NCI-H345 (cell line): Measurements from ENCODE around the gene CXADR.
"Not testable (repeated sequence)": the region's sequence is repeated elsewhere in the genome, so short reads cannot be mapped to it uniquely, and the experiment has no call there.

Experiments
- DNase-seq: peaks from one replicate; lab custom pipeline; 2025; lab: John Stamatoyannopoulos, UW

Gene CXADR

DNA sequence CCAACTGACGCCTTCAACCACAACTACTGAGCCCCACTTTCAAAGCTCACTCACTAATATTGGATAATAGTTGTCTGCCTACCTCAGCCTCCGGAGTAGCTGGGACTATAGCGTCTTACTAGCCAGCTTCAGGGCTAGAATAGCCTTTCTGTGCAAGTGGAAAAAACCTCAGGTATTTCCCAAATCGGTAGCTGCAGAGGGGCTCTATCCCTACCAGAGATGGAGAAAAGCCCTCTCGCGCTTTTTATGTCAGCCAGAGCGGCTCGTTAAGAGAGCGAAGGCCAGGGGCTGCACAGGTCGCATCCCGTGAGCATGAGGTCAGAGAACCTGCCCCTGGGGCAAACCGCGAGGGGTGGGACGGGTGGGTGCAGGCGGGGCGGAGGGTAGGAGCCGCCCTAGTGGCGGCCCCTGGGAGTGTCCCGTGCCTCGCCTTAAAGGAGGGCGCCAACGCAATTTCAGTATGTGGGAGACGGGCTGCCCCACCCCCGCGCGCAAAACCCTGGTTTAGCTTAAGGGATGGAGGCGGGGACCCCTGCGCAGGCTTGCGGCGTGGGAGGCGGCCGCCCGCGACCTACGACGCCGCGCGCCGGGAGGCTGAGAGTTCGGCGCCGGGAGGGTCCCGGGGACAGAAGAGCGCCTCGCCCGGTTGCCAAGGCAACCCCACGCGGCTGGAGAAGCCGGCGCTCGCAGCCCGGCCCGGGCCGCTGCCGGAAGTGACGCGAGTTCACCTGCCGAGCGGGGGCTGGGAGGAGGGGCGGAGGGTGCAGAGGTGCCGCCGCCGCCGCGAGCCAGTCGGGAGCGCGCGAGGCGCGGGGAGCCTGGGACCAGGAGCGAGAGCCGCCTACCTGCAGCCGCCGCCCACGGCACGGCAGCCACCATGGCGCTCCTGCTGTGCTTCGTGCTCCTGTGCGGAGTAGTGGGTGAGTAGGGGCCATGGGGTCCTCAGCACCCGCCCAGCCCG is at the start of gene CXADR:
CXADR (plus strand) TSS at position 791 of the 961 bp plus-strand sequence; CDS start at position 878, 87 bp downstream.
- peak; percentile 98 for DNase-seq

DNA sequence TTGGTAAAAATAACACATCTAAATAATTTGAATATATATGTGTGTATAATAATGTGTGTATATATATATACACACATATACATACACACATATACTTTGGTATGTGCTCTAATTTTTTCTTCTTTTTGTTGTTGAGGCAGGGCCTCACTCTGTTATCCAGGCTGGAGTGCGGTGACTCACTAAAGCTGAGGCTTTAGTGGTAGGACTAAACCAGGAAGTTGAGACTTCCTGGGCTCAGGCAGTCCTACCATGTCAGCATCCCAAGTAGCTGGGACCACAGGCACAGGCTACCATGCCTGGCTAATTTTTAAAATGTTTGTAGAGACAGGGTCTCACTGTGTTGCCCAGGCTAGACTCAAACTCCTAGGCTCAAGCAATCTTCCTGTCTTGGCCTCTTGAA is 46.7 kb upstream of the CXADR start:
- no peak for DNase-seq

DNA sequence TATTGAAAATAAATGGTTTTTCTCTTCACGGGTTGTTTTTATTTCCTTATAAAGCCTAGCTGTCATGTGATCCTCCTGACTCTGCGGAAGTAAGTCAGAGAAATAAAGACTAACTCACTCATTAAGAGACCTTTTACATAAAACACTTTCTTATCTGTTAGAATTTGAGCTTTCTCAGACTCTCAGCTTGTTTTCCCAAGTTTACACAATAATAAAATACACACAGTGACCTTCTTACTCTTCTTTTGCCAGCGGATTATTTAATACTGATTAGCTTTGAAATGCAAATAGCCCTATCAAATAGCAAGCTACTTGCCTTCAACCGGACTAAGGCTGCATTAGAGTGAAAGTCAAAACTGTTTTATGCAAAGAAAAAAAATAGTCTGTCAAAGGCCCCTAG is 45.5 kb upstream of the CXADR start:
- no peak for DNase-seq

DNA sequence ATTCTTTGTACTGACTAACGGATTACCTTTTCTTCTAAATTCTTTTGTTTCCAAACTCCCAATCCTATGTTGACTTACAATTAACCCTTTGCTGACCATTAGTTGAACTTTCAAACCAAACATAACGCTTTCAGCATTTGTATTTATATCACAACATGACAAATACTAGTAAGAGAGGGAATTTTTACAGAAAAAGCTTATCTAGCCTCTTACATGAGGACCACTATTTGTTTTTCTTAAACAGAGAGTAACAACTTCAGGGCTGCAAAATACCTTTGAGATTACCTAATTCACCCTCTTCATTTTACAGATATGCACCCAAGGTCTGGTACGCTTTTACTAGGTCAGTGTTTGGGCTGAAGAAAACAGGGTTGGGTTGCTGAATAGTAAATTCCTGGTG is 45.0 kb upstream of the CXADR start:
- no peak for DNase-seq

DNA sequence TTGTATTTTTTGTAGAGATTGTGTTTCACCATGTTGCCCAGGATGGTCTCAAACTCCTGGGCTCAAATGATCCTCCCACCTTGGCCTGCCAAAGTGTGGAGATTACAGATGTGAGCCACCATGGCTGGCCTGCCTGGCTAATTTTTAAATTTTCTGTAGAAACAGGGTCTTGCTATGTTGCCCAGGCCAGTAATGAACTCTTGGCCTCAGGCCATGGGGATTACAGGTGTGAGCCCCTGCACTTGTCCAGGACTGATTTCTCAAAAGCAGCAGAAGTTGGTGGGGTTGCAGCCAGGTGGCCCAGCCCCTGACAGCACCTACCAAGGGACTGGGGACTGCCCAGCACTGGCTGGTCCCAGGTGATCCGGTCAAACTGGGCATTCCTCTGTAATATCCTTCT is 44.1 kb upstream of the CXADR start:
- DNase-seq, result no peak

DNA sequence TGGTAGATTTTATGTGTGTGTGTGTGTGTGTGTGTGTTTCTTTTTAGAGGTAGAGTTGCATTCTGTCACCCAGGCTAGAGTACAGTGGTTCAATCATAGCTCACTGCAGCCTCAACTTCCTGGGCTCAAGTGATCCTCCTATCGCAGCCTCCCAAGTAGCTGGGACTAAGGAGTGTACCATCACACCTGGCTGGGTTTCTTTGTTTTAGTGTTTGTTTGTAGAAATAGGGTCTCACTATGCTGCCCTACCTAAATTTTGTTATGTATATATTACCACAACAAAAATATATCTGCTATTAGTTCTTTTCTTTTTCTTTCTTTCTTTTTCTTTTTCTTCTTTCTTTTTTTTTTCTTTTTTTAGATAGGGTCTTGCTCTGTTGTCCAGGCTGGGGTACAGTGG is 43.1 kb upstream of the CXADR start:
- no peak for DNase-seq

DNA sequence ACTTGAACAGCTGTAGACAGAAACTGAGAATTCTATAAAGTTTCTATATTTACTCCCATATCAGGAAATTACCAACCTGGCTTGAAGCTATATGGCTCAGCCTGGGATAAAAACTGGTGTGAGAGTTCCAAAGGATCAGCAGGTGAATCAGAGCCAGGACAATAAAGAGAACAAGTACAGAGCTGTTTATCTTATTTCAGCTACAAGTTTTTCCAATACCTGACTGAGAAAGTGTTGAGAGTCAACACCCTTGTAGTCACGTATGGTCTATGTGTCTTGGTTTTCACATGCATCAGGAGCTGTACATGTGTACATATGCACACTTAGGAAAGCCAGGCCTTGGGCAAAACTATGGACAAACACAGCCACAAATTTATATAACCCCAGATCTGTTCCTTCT is 40.7 kb upstream of the CXADR start:
- DNase-seq, result no peak

DNA sequence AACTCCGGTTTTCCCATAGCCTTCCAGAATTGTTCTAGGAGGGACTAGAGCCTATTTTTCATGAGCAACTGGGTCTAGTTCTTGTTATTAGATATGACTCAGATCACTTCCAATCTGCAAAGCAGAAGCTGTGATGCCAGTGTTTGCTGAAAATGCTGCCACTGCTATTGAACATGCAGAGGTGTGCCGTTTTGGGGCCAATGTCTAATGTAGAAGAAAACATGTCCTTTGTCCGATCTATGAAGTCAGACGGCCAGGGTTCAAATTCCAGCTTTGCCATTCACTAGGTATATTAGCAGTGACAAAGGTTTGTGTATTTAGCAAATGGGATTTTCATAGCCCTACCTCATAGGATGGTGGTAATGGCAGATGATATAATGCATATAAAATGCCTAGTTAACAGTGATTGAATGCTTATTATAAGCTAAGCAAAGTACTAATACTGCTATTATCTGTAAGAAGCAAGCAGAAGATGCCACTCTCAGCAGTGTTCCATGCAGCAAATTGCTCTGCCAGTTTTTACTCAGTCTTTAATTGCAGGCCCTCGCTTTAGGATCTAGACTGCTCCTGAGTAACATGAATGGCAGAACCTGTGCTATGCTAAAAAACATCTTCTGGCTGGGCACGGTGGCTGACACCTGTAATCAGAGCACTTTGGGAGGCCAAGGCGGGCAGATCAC is 40.1 kb upstream of the CXADR start:
- DNase-seq, result no peak

DNA sequence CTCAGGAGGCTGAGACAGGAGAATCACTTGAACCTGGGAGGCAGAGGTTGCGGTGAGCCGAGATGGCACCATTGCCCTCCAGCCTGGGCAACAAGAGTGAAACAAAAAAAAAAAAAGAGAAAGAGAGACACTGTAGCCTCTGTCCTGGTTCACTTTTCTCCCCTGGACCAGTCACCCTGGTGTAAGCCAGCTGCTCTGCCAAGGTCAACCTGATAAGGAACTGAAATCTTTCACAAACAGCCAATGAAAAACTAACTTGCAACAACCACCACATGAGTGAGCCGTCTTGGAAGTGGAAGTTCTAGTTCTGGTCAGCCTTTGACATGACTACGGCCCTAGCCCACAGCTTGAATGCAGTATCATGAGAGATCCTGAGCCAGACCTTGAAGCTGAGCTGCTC is 36.8 kb upstream of the CXADR start:
- DNase-seq, result no peak

DNA sequence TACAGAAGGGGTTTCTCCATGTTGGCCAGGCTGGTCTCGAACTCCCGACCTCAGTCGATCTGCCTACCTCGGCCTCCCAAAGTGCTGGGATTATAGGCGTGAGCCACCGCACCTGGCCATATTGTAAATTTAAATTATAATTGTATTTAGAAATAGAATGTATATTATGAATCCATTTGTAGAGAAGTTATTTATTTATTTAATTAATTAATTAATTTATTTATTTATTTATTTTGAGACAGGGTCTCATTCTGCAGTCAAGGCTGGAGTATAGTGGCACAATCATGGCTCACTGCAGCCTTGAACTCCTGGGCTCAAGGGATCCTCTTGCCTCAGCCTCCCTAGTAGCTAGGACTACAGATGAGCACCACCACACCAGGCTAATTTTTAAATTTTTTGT is 34.7 kb upstream of the CXADR start:
- not testable (repeated sequence) for DNase-seq

DNA sequence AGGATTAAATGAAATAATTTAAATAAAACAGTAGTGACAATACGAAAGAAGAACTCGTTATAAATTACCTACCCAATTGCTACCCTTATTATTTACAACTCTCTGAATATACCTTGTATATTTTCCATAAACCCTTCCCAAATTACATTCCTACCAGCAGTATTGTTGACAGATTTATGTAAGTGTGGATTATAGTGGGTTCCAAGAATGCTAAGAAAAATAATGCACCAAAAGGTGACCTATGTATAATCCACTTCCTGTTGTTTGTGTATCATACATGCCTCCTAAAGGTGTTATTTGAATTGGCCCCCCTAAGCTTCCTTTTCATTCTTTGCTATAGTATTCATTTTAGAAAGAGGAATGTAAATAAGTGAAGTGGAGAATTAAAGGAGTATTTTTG is 33.2 kb upstream of the CXADR start:
- no peak for DNase-seq

DNA sequence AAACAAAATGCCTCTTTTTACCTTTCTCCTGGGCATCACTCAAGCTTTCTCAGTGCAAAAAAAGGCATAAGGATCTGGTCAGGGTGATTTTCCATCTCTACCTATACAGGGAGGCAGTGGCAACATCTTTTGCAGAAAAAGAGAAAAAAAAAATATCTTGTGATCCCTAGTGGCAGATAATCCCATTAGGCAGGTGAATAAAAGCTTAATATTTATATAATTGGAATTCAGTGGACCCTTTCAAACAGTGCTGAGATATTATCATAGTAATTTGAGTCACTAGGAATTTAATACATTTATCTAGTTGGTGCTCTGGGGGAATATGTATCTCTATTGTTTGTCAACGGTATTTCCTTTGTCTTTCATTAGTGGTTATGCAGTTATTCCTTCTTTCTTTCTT is 29.9 kb upstream of the CXADR start:
- DNase-seq, result no peak

DNA sequence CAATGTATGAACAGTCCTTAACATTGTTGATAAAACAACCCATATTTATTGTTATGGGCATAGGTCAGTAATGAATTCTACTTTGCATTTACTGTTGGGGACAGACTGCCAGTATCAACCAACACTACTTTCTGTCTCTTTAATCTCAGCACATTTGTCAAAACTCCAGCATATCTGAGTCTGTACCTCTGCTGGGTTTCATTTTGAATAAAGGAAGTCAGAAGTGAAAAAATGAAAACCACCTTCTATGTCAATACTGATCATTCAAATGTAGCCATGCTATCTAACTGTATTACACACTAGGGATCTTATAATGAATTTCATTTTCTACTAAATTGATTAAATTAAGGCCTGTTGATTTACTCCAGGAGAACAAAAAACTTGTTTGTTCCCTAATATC is 24.2 kb upstream of the CXADR start:
- DNase-seq, result no peak

DNA sequence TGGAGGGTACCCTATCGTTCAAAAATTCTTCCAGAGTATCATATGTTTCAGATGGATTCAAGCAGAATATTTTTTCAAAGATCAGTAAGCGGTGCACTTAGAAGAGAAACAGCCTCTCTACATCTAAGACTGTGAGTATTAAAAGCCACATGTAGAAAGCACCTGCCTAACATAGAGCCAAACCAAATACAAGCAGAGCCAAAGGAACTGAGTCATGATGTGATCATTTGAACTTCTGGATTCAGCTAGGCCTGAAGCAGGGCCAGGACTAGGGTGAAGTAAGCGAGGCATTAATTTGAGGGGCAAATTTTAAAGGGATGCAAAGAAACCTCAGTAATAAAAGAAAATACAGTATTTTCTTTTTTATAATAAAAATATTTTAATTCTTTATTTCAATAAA is 23.3 kb upstream of the CXADR start:
- DNase-seq, result not testable (repeated sequence)

DNA sequence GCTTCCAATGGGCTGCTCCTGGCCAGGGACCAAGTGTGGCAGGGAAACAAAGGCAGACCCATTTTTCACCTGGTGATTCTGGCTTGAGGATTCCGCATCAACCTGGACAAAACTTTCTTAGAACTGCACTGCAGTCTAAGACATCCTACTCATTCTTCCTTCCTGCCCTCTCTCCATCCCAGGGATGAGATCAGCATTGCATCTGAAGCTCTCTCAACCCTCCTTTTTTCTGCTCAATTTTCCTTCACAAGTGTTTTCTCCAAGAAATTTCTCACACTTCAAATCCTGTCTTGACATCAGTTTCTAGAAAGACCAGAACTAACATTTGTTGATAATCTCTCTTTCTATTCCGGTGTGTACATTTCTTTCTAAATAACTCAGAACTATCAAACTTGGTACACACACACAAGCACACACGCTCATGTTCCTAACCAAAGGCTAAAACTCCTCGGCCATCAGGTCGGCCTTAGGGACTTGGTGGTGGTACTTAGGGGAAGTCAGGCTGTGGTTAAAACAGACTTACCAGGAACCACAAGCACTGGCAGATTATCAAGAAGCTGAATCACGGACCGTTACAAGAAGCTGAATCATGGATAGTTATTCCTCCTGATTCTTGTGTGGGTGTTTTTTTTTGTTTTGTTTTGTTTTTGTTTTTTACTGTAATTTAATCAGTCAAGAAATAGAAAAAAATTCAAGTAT is 21.0 kb upstream of the CXADR start:
- DNase-seq, result no peak

DNA sequence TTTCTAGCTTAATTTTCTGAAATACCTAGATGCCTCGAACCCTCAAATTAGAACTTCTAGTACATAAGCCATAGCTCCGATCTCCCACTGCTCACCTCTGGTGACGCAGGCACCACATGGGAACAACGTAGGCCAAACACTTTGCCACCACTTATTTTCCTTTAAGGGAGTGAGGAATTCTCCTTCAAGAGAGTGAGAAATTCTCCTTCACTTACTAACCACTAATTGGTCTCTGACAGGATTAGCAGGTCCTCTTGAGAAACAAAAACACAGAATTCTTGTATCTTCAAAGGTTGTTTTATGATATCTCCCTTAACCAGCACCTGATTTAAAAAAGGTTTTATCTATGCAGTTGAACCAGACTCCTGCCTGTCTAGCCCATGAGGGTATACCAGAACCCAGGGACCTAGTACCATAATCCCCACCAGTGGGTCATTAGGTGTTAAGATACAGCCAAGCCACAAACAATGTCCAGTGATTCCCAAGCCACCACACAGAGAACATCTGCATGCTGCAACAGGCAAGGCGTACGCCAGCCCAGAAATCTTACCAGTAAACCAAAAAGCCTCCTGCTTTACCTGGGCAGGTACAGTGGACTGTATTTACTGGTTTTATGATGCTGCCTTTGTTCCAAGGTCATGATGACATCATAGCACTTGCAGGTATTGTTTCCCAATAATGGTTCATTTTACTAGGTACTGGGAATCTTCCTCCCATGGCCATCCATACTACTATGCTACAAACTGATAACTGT is 20.3 kb upstream of the CXADR start:
- DNase-seq, result no peak

DNA sequence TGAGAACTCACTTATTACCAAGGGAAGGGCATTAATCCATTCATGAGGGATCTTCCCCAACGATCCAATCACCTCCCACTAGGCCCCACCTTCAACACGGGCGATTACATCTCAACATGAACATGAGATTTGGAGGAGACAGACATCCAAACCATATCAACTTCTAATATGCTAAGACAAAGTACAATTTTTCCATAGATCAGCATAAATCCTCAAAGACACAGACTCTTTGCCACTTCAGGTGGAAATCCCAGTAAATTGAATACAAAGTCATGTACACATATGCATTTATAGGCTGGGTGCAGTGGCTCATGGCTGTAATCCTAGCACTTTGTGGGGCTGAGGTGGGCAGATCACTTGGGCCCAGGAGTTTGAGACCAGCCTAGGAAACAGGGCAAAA is 18.8 kb upstream of the CXADR start:
- DNase-seq, result no peak

DNA sequence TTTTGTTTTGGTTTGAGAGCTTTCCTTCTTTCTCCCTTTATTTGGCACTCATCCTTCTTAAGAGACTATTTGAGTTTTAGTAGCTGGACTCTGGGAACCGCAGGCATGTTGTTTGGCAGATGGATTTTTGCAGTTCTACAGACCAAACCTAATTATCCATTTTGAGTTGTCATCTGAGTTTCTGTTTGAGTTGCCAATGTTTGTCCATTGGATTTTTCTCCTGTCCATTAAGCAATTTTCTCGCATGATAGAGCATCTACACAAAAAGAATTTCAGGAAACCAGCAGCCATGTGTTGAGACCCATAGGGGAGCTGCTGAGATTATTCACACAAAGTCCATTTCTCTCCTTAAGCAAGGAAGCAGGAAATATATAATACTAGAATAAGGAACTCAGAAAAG is 17.2 kb upstream of the CXADR start:
- DNase-seq, result no peak

DNA sequence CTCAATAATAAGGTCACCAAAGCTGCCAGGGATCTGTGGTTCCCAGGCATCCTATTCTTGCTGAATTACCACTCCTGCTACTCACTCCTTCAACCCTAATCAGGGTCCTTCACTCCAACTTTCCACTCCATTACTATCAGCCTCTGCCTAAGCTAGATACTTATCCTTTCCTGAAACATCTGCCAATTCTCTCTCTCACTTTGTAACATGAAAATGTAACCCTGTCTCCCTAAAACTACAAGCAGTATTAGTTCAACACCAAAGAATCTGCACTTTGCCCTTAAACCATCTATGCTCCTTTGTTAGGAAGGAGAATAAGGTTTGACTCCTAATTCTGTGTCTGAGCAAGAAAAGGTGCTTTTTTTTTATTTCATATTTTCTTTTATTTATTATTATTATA is 15.5 kb upstream of the CXADR start:
- DNase-seq, result no peak

DNA sequence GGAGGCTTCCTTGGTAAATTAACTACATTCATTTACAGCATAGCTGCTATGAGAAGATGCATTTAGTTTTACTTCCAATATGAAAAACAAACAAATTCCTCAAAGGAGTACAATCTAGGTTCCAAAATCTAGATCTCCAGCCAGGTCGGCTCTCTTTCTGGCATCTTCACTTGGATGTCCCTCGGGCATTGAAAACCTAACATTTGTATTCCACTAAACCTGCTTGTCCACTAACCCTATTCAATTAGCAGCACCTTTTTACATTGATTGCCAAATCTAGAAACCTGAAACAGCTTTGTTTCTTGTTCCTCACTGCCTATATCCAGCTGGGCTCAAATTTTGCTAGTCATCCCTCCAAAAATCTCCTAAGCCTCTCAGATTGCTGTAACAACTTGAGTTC is 14.3 kb upstream of the CXADR start:
- DNase-seq, result peak; percentile 14

DNA sequence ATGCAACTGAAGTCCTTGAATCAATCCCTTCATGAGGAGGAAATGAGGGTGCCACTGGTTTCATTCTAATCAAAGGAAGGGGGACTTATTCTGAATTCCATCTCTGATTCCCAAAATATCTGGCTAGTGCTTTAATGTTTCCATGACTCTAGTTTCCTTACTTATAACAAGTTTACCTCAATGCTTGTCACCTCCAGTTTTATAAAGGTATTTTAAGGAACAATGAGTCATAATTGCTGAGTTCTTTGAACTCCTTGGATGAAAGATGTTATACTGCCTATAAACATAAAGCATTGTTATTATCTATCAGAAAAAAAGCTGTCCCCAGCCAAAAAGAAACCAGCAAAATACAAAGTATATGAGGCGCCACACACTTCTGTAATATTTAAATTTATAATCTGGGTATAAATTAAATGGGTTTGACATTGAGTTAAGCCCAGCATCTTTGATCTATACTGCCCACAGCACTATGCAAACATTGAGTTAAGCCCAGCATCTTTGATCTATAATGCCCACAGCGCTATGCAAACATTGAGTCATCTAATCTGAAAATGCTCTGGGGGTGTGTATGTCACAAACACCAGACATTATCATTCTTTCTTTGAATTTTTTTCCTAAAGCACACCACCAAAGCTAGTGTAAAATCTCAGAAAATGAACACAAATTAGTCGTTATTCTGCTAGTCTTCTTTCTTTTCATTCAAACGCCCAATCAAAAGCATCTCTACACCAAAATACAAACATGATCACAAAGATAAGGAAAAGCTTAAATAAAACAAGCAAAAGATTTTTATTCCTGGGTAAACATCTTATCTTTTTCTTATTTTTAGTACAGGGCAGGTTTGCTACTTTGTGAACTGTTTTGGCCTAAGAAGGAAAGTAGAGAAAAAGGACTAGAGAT is 11.5 kb upstream of the CXADR start:
- peak; percentile 53 for DNase-seq
